SK-N-SH treated with all-trans-retinoic acid at 6 μM for 48 hours (cell line): ENCODE measurements around the gene GMEB2.

ENCODE experiments used
- CREB5 ChIP-seq: fragments of 250-450 bp; sonication (Bioruptor Pico); IDR thresholded peaks from 2 replicates; pipeline ENCODE4 v1.5.1; 2020; ENCODE audit warnings: low read depth, mild to moderate bottlenecking, moderate library complexity
- CSDC2 ChIP-seq: fragments of 250-450 bp; sonication (Bioruptor Pico); IDR thresholded peaks from 2 replicates; pipeline ENCODE4 v1.5.0; 2020; ENCODE audit warnings: mild to moderate bottlenecking, moderate library complexity
- ESRRG ChIP-seq: fragments of 250-450 bp; sonication (Bioruptor Pico); IDR thresholded peaks from 2 replicates; pipeline ENCODE4 v1.6.1; 2021; ENCODE audit warnings: mild to moderate bottlenecking
- POU6F1 ChIP-seq: fragments of 250-450 bp; sonication (Bioruptor Pico); IDR thresholded peaks from 2 replicates; pipeline ENCODE4 v1.8.0; 2021; ENCODE audit warnings: low read depth, mild to moderate bottlenecking, moderate library complexity, borderline replicate concordance
- PPARA ChIP-seq: fragments of 250-450 bp; sonication (Bioruptor Pico); IDR thresholded peaks from 2 replicates; pipeline ENCODE4 v1.5.0; 2020; ENCODE audit warnings: mild to moderate bottlenecking, borderline replicate concordance
- ZFP3 ChIP-seq: fragments of 250-450 bp; sonication (Bioruptor Pico); IDR thresholded peaks from 2 replicates; pipeline ENCODE4 v1.5.0; 2020; ENCODE audit warnings: mild to moderate bottlenecking, moderate library complexity
- ZFP30 ChIP-seq: fragments of 450-650 bp; formaldehyde crosslinking; IDR thresholded peaks from 2 replicates; pipeline ENCODE4 v1.5.0; 2022; ENCODE audit warnings: mild to moderate bottlenecking, moderate library complexity
- ZNF70 ChIP-seq: fragments of 450-650 bp; formaldehyde crosslinking; IDR thresholded peaks from 2 replicates; pipeline ENCODE4 v1.5.0; 2020; ENCODE audit warnings: mild to moderate bottlenecking, moderate library complexity
- ZNF8 ChIP-seq: fragments of 450-650 bp; formaldehyde crosslinking; IDR thresholded peaks from 2 replicates; pipeline ENCODE4 v1.5.0; 2020; ENCODE audit warnings: mild to moderate bottlenecking, moderate library complexity
- TF ChIP-seq, protein P1 (sequence below): fragments of 250-450 bp; sonication (Bioruptor Pico); IDR thresholded peaks from 2 replicates; pipeline ENCODE4 v1.8.0; 2020; ENCODE audit warnings: mild to moderate bottlenecking, moderate library complexity, borderline replicate concordance
- TF ChIP-seq, protein P2 (sequence below): fragments of 250-450 bp; sonication (Bioruptor Pico); IDR thresholded peaks from 2 replicates; pipeline ENCODE4 v1.5.0; 2020; ENCODE audit warnings: mild to moderate bottlenecking, moderate library complexity
- TF ChIP-seq, protein P3 (sequence below): fragments of 250-450 bp; sonication (Bioruptor Pico); IDR thresholded peaks from 2 replicates; pipeline ENCODE4 v1.5.1; 2021; ENCODE audit warnings: mild to moderate bottlenecking, moderate library complexity

GRCh38 chr20:63551068-63551467 is 75.8 kb downstream of the GMEB2 start:
- no peak for TF ChIP-seq CREB5 (CRISPR knock-in tag)
- TF ChIP-seq, protein P1, sequence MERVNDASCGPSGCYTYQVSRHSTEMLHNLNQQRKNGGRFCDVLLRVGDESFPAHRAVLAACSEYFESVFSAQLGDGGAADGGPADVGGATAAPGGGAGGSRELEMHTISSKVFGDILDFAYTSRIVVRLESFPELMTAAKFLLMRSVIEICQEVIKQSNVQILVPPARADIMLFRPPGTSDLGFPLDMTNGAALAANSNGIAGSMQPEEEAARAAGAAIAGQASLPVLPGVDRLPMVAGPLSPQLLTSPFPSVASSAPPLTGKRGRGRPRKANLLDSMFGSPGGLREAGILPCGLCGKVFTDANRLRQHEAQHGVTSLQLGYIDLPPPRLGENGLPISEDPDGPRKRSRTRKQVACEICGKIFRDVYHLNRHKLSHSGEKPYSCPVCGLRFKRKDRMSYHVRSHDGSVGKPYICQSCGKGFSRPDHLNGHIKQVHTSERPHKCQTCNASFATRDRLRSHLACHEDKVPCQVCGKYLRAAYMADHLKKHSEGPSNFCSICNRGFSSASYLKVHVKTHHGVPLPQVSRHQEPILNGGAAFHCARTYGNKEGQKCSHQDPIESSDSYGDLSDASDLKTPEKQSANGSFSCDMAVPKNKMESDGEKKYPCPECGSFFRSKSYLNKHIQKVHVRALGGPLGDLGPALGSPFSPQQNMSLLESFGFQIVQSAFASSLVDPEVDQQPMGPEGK = no peak
- TF ChIP-seq ZFP3 (CRISPR knock-in tag) = no peak
- no peak for TF ChIP-seq CSDC2 (CRISPR knock-in tag)
- no peak for TF ChIP-seq ZNF70 (CRISPR knock-in tag)
- no peak for TF ChIP-seq POU6F1 (CRISPR knock-in tag)
- TF ChIP-seq, protein P2, sequence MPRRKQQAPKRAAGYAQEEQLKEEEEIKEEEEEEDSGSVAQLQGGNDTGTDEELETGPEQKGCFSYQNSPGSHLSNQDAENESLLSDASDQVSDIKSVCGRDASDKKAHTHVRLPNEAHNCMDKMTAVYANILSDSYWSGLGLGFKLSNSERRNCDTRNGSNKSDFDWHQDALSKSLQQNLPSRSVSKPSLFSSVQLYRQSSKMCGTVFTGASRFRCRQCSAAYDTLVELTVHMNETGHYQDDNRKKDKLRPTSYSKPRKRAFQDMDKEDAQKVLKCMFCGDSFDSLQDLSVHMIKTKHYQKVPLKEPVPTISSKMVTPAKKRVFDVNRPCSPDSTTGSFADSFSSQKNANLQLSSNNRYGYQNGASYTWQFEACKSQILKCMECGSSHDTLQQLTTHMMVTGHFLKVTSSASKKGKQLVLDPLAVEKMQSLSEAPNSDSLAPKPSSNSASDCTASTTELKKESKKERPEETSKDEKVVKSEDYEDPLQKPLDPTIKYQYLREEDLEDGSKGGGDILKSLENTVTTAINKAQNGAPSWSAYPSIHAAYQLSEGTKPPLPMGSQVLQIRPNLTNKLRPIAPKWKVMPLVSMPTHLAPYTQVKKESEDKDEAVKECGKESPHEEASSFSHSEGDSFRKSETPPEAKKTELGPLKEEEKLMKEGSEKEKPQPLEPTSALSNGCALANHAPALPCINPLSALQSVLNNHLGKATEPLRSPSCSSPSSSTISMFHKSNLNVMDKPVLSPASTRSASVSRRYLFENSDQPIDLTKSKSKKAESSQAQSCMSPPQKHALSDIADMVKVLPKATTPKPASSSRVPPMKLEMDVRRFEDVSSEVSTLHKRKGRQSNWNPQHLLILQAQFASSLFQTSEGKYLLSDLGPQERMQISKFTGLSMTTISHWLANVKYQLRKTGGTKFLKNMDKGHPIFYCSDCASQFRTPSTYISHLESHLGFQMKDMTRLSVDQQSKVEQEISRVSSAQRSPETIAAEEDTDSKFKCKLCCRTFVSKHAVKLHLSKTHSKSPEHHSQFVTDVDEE (CRISPR knock-in tag) = no peak
- no peak for TF ChIP-seq ZNF8 (CRISPR knock-in tag)
- no peak for TF ChIP-seq PPARA (CRISPR knock-in tag)
- no peak for TF ChIP-seq ESRRG (CRISPR knock-in tag)
- no peak for TF ChIP-seq ZFP30 (CRISPR knock-in tag)
- TF ChIP-seq, protein P3, sequence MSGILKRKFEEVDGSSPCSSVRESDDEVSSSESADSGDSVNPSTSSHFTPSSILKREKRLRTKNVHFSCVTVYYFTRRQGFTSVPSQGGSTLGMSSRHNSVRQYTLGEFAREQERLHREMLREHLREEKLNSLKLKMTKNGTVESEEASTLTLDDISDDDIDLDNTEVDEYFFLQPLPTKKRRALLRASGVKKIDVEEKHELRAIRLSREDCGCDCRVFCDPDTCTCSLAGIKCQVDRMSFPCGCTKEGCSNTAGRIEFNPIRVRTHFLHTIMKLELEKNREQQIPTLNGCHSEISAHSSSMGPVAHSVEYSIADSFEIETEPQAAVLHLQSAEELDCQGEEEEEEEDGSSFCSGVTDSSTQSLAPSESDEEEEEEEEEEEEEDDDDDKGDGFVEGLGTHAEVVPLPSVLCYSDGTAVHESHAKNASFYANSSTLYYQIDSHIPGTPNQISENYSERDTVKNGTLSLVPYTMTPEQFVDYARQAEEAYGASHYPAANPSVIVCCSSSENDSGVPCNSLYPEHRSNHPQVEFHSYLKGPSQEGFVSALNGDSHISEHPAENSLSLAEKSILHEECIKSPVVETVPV (CRISPR knock-in tag) = no peak
